HG03066 (cell line): Measurements from ENCODE around the gene SCN3A.

Experiments used
- ATAC-seq: cut with Tn5 transposase; IDR thresholded peaks from one replicate; pipeline ENCODE4 v1.9.1; 2021; ENCODE audit warnings: low read depth; ENCODE audit not compliant: unreplicated experiment

The SCN3A gene

DNA sequence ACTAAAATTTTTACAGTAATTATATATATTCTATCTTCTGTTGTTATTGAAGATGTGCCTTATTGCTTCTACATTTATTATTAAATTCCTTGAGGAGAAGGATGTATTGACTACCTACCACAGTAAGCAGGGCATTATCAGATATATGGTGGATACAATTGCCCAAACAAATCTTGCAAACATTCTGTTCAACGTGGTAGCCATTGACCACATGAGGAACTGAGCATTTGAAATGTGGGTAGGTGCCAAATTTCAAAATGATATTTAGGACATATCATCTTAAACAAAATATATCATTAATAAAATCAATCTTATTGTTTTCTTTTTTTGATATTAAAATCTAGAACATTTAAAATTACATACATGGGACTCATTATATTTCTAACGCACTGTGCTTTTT is 11.1 kb downstream of the SCN3A start:
- ATAC-seq, result peak; percentile 44

DNA sequence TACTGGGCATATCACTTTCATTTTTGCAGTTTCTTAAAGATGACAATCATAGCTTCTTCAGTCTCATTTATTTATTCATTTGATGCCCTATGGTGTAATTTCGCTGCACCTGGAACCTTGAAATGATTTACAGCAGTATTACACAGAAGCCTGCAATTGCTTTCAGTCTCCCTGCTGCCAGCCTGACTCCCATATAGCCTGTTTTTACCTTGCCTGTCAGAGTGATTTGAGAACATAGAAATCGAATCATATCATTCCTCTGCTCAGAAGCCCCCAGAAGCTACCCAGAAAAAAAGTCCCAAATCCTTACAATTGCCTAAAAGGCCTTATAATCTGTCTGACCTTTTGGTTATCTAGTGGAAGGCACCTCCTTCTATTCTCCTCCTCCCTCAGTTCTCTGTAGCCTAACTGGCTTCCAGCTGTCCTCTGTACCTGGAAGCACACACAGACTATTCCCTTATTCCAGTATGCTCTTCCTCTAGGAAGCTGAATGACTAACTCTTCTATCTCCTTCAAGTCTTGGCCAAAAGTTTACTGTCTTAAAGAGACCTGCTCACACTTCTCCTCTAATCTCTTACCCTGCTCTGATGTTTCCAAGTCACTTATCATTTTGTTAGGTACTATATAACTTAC is 12.6 kb downstream of the SCN3A start:
- ATAC-seq, result no peak

DNA sequence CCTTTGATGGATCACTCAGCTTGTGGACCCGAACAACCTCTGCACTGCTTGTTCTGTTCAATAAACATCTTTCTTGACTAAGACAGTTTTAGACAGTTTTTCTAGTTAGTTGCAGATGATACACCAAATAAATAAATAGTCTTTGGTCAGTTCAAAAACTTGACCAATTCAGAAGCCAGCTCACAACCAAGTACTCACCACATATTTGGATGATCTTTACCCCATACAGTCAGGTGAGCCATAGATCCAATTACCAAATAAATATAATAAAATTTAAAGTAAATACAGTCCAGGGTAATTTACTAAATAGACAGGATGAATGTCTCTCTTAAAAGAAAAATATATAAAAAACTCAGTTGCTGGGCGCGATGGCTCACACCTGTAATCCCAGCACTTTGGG is 18.2 kb downstream of the SCN3A start:
- no peak for ATAC-seq

DNA sequence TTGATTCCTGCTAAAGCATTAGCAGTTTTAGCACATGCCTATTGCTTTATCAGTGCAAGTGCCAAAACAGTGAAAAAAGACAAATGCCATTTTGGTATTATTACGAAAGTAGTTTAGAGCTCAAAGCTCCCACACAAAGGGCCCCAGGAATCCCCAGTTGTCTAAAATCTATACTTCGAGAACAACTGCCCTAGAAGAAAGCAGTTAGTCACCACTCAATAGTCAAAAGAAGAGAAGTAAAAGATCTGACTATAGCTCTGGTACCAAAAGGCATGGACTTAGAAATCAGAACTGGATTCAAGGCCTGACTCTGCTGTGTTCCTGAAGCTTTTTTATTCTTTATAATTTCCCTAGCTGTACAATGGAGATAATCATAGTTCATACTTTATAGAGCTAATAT is 21.8 kb downstream of the SCN3A start:
- ATAC-seq, result no peak

DNA sequence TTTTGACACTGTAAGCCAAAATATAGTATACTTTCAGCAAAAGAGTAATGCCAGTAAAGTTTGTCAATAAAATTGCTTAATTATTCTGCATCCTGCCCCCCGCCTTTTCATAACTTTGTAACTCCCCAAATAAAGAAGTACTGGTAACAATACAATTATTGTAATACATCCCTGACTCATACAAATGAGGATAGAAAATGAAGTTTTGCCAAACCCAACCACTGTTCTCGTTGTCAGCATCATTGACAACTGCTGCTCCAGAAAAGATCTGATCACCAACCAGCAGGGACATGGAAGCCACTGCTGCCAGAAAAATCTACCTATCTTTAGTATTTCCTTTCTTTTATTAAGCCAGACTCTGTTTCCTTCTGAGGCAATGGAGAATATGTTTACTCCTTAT is 27.1 kb downstream of the SCN3A start:
- no peak for ATAC-seq

DNA sequence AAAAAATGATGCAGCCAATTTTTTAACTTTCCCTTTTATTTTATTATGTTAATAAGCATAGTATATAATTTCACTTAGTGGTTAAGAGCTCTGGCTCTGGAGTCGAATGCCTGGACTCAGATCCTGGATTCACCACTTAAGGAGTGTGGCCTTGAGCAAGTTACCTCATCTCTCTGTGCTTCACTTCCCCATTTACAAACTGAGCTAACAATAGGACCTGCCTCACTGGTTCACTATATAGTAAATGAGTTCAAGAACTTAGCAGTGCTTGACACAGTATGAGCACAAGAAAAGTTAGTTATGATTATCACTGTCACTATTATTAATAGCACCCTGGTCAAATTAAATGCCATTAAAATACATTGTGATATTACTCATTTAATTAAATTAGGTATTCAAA is 30.6 kb downstream of the SCN3A start:
- peak; percentile 52 for ATAC-seq

DNA sequence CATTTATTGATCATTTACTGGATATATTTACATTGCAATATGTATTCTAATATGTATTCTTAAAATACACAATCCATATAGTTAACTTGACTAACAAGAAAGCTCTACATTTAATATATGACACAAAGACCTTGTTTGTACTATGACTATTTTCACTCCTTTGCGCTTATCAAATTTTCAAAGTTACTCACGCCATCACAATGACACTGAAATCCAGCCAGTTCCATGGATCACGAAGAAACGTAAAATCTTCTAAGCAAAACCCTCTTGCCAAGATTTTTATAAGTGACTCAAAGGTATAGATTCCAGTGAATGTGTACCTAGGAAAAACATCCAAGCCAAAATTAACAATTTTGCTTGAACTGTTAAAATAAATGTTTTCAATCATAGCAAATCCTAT is 39.6 kb downstream of the SCN3A start:
- ATAC-seq, result no peak

DNA sequence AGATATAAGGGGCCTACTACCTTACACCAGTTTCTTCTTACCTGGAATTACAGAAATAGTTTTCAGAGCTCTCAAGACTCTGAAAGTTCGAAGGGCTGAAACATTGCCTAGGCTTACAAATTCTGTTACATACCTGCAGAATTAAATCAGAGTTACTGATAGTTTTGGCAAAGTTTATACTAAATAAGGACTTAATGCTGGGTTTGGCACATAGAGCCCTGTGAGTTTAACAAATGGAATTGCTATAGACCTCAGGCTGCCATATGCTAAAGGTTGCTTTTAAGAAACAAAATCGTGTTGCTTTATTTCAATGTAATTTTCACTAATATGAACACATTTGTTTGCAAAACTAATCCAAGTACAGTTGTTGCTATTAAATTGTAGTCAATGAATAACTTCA is 40.1 kb downstream of the SCN3A start:
- ATAC-seq, result no peak

DNA sequence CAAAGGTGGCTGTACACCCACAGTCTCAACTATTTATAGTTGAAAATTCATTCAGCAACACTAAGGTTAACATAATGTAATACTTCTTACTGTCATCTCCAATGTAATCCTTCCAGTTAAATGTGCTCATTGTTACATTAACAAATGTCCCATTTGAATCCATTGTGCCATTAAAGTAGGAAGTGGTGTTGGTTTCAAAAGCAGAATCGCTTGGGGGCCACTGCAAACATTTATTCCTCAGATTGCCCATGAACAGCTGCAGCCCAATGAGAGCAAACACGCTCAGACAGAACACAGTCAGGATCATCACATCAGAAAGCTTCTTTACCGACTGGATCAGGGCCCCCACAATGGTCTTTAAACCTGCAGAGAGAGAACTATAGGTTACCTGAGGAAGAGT is 41.4 kb downstream of the SCN3A start:
- no peak for ATAC-seq

DNA sequence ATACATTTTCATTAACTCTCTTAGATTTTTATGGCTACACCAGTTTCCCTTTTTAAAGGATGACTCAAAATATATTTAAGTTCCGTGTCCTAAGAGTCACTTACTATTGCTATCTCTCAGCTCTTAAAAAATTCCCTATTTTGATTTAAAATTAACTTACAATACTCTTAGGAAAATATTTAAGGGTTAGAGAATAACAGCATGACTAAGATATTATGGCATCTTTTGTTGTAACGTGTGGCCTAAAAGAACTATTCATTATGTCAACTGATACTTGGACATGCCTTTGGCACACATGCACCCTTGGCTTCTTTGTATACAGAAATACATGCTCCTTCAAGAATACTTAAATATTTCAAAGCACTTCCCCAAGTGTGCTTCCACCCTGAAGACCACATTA is 42.3 kb downstream of the SCN3A start:
- no peak for ATAC-seq

DNA sequence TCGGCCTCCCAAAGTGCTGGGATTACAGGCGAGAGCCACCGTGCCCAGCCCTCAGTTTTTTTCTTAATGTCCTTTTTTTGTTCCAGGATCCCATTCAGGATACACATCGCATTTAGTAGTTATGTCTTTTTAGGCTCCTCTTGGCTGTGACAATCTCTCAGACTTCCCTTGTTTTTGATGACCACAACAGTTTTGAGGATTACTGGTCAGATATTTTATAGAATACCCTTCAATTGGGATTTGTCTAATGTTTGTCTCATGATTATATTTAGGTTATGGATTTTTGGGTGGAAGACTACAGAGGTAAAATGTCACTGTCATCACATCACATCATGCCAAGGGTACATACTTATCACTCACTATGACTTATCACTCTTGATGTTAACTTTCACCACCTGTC is 46.7 kb downstream of the SCN3A start:
- no peak for ATAC-seq

DNA sequence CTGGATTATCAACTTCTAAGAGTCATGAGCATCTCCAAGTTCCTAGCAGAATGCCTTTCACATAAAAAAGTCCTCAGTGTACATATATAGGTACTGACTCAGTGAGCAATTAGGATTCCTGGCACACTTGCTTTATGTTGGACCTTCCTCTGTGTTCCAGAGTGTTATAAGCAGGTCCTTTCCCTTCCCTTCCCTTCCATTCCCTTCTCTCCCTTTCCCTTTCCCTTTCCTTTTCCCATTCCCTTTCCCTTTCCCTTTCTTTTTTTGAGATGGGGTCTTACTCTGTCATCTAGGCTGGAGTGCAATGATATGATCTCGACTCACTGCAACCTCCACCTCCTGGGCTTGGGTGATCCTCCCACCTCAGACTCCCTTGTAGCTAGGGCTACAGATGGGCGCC is 48.7 kb downstream of the SCN3A start:
- no peak for ATAC-seq

DNA sequence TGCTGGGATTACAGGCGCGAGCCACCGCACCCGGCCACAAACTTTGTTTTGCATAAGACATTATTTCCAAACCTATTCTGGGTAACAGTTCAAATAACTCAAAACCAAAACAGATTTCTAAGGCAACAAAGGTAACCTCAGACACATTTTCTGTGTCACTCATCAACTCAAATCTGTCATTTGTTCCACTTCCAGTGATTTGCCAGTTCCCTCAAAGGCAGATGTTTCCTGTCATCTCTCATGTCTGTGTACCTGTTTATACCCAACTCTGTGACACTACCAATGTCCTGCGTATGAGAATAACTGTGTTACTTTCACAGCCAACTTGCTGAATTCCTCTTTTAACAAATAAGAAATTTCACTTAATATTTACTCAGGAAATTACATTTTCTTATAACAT is 54.4 kb downstream of the SCN3A start:
- ATAC-seq, result peak; percentile 84

DNA sequence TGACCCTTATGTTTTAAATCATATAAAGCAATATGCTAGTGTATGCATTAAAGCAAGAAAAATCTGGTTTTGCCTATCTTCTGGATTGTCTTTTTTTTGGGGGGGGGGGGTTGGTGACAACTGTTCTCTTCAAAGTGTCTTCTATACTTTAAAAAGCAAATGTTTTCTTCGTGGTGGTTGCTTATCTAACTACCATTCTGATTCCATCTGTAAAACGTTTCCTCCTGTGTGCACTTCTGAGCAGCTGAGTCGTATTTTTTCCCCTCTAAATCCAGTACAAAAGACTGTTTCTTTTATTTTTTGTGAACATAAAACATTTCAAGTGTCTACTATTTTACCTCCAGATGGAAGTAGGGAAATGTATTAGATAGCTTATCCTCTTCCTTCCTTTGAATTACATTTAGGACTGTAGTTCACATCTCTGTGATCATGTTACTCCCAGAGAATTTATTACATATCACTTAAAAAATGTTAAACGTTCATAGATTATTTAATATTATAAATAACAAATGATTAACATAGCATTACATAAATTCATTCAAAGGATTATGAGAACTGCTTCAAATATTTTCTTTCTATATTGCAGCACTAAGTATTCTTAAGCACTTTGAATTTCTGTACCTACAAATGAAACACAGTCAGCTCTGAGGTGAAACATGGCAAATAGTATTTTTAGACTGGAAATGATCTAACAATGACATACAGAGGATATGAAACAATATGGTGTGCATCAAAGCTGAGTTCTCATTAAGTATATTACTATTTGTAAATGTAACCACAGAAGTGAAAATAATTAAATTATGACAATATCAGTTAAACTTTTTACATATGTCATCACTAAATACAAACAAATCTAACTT is 56.4 kb downstream of the SCN3A start:
- ATAC-seq, result no peak

DNA sequence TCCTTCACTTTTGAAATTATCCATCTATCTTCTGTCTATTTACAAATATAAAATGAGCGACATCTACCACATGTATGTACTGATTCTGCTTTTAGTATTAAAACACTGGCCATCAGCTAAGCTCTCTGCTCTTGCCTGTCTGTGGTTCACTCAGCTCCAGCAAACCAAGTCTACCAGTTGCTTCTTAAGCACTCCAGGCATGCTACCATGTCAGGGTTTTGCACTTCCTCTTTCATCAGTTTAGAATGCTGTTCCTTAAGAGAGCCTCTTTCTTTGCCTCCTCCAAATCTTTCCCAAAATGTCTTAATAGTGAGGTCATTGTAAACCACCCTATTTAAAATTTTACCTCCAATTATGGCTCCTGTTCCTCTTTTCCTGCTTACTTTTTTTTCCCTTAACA is 59.5 kb downstream of the SCN3A start:
- peak; percentile 60 for ATAC-seq

DNA sequence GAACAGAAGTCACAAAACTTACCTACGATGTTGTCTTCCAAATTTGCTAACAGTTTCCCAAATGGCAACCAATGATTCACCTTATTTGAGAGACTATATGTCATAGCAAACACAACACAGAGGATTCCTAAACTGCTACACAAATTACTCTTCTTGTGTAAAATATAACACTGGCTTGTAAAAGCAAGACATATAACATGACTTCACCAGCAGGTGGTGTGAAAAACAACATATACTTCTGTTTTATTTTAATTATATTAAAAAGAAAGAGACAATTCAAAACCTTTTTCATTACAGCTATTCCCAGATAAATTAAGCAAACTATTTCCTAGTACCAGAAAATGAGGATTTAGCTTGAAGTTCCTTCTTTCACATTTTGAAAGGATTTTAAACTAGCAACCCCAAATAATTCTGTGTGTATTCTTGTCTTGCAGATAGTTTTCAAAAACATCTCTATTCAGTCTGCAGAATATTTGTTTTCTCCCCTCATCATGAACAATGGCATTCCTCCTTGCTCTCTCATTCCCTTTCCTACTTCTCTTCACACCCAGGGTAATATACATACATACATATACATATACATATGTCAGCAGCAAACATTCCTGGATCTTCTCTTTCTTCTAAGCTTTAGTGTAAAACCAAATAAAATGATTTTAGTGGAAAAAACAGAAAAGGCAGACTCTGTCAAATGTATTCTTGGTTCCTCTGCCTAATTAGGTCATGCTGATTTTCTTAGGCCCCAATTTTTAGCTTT is 62.1 kb downstream of the SCN3A start:
- no peak for ATAC-seq

DNA sequence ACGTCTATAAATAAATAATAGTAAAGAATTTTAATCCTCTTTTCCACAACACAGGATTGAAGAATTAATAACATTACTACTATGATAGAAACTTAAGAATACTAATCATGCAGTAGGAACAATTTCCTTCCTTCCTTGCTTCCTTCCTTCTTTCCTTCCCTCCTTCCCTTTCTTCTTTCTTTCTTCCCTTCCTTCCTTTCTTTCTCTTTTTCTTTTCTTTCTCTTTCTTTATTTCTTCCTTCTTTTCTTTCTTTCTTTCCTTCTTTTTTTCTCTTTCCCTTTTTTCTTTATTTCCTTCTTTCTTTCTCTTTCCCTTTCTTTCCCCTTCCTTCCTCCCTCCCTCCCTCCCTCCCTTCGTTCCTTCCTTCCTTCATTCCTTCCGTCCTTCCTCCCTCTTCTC is 77.6 kb downstream of the SCN3A start:
- ATAC-seq, result no peak

DNA sequence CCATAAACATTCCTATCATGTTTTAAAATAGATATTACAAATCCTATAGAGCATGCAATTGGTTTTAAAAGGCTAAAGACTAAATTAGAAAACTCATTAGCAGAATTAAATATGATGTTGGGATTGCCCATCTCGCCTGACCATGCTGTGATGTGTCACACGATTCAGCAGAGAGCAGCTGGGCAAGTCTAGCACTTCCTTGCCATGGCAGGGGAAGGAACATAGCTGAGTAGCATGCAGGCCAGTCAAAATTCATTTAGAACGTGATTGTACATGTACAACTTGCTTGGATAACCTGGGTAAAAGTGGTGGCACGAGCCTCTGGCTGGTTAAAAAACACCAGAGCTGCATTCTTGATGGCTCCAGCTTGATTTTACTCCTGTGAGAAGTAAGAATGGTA is 81.3 kb downstream of the SCN3A start:
- ATAC-seq, result no peak

DNA sequence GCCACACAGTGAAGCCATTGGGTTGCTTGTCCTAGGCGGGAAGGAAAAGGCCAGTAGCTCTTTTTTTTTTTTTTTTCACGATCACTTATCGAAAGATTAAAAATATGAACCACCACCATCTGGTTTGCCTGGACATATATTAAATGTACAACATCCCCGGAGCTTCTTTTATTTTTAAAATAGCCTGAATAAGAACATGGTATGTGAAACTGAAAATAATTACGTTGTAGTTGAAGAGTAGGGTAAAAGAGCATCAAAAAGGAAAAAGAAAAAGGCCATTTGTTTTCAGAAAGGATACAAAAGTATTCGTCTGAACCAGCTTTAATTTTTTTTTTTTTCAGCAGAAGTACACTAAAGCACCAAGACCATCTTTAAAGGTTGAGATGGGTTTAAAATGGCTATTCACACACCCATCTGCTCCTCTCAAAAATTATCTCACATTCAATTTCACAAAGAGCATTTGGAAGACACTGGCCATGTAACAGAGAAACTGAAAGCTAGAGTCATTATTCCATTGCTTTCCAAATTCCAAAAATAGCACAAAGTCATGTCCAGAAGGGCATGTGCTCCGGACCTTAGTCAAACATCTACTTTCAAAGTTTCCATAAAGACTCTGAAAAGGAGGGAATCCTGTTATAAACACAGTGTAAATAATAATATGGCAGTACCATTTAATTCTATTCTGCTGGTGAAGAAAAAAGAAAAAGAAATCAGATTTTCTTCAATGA is 82.9 kb downstream of the SCN3A start:
- no peak for ATAC-seq

DNA sequence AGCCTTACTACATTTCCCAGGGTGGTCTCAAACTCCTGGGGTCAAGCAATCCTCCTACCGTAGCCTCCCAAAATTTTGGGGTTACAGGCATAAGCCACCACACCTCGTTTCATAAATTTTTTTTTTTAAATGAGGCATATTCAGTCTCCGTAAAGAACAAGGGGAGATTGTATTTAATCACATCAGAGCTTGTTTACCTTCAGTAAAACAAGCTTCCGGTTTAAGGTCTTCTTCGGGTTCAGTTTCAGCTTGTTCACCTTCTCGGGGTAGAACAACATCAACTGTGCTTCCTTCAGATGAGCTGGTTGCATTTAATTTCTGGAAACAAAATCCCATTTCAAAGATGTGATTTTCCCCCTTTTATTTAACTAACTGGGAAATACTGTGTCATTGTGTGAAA is 88.6 kb downstream of the SCN3A start:
- no peak for ATAC-seq

DNA sequence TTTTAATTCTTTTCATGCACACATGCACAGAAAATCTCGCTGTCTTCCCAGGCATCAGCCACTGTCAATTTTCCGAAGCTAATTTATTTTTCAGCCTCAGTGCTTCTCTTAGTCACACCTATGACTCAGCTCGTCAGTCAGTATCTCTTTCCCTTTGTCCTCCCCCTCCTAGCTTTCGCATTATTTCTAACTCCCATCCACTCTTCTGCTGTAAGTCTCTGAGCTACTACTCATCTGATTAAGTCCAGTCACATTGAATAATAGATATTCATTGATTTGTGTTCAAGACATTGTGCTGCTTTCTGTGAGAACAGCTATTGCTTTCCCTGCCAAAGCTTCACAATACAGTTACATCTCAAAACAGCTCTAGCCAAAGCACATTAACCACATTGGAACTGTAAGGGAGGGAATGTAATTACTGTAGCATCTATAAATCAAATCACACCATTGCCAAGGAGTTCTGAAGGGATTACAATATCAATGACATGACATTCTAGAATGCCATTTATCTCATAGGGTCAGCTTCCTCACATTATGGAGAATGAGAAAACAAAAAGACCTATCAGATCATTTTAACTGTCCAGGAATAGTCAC is 89.4 kb downstream of the SCN3A start:
- ATAC-seq, result no peak
